ENCODE results near the gene KREMEN1. TPM values are rescaled to one million over a fixed set of nuclear protein-coding genes. Genes with fewer than 3 reads are reported as not detected.

Gene KREMEN1
- total RNA-seq, 1 experiment from 2014 or later = 5.8 TPM

DNA sequence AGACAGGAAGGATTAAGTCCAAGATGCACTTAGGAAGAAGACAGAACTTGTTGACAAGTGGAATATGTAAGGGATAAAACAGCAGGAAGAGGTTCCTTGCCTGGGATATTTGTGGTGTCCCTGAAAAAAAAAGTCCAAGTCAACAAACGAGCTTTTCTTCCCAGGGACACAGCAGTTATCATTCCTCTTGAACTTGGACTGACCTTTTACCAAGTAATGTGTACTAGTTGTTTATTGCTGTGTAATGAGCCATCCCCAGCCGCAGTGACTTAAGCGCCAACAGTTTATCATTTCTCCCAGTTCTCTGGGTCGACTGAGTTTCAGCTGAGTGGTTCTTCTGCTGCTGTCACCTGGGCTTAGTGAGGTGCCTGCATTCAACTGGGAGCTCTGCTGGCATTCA is 37.0 kb downstream of the KREMEN1 start:
- no peaks in the 10 kb centered on the region for H3K27me3 Mint-ChIP-seq (ENCODE audit: low read depth)
- H3K27ac Mint-ChIP-seq = no peak overlapping the region
- TF ChIP-seq OVOL2 (CRISPR knock-in tag; IDR thresholded peaks at IDR 0.05; ENCODE audit: borderline replicate concordance) = no peak
- TF ChIP-seq, protein P1, sequence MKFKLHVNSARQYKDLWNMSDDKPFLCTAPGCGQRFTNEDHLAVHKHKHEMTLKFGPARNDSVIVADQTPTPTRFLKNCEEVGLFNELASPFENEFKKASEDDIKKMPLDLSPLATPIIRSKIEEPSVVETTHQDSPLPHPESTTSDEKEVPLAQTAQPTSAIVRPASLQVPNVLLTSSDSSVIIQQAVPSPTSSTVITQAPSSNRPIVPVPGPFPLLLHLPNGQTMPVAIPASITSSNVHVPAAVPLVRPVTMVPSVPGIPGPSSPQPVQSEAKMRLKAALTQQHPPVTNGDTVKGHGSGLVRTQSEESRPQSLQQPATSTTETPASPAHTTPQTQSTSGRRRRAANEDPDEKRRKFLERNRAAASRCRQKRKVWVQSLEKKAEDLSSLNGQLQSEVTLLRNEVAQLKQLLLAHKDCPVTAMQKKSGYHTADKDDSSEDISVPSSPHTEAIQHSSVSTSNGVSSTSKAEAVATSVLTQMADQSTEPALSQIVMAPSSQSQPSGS (CRISPR knock-in tag; IDR thresholded peaks at IDR 0.05; ENCODE audit: borderline replicate concordance, low read depth) = no peak
- TF ChIP-seq, protein P2, sequence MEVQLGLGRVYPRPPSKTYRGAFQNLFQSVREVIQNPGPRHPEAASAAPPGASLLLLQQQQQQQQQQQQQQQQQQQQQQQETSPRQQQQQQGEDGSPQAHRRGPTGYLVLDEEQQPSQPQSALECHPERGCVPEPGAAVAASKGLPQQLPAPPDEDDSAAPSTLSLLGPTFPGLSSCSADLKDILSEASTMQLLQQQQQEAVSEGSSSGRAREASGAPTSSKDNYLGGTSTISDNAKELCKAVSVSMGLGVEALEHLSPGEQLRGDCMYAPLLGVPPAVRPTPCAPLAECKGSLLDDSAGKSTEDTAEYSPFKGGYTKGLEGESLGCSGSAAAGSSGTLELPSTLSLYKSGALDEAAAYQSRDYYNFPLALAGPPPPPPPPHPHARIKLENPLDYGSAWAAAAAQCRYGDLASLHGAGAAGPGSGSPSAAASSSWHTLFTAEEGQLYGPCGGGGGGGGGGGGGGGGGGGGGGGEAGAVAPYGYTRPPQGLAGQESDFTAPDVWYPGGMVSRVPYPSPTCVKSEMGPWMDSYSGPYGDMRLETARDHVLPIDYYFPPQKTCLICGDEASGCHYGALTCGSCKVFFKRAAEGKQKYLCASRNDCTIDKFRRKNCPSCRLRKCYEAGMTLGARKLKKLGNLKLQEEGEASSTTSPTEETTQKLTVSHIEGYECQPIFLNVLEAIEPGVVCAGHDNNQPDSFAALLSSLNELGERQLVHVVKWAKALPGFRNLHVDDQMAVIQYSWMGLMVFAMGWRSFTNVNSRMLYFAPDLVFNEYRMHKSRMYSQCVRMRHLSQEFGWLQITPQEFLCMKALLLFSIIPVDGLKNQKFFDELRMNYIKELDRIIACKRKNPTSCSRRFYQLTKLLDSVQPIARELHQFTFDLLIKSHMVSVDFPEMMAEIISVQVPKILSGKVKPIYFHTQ (CRISPR knock-in tag; IDR thresholded peaks at IDR 0.05) = no peak
- TF ChIP-seq MXD4 (CRISPR knock-in tag; IDR thresholded peaks at IDR 0.05; ENCODE audit: borderline replicate concordance) = no peak
- TF ChIP-seq, protein P3, sequence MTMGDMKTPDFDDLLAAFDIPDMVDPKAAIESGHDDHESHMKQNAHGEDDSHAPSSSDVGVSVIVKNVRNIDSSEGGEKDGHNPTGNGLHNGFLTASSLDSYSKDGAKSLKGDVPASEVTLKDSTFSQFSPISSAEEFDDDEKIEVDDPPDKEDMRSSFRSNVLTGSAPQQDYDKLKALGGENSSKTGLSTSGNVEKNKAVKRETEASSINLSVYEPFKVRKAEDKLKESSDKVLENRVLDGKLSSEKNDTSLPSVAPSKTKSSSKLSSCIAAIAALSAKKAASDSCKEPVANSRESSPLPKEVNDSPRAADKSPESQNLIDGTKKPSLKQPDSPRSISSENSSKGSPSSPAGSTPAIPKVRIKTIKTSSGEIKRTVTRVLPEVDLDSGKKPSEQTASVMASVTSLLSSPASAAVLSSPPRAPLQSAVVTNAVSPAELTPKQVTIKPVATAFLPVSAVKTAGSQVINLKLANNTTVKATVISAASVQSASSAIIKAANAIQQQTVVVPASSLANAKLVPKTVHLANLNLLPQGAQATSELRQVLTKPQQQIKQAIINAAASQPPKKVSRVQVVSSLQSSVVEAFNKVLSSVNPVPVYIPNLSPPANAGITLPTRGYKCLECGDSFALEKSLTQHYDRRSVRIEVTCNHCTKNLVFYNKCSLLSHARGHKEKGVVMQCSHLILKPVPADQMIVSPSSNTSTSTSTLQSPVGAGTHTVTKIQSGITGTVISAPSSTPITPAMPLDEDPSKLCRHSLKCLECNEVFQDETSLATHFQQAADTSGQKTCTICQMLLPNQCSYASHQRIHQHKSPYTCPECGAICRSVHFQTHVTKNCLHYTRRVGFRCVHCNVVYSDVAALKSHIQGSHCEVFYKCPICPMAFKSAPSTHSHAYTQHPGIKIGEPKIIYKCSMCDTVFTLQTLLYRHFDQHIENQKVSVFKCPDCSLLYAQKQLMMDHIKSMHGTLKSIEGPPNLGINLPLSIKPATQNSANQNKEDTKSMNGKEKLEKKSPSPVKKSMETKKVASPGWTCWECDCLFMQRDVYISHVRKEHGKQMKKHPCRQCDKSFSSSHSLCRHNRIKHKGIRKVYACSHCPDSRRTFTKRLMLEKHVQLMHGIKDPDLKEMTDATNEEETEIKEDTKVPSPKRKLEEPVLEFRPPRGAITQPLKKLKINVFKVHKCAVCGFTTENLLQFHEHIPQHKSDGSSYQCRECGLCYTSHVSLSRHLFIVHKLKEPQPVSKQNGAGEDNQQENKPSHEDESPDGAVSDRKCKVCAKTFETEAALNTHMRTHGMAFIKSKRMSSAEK (CRISPR knock-in tag; IDR thresholded peaks at IDR 0.05; ENCODE audit: borderline replicate concordance) = no peak
- ChIA-PET POLR2A (interaction anchor here (0.5 kb wide), 1 partner anchor 349 kb away, joined by 5 read pairs; no protein-coding TSS in a partner anchor), CTCF (interaction anchor here (4.3 kb wide), 1 partner anchor 44 kb away, joined by 27 read pairs; no protein-coding TSS in a partner anchor)
- DNase-seq (ENCODE audit: low spot score) = no peak
- no peak overlapping the region for H3K4me3 Mint-ChIP-seq
- H3K36me3 Mint-ChIP-seq = no peaks in the 10 kb centered on the region
- peaks cover 2% of the 10 kb centered on the region; the same call in 1 of the 2 replicates for H3K9me3 Mint-ChIP-seq
- peaks cover 3% of the 10 kb centered on the region; the same call in 1 of the 2 replicates for H3K4me1 Mint-ChIP-seq
- ATAC-seq = no peak

DNA sequence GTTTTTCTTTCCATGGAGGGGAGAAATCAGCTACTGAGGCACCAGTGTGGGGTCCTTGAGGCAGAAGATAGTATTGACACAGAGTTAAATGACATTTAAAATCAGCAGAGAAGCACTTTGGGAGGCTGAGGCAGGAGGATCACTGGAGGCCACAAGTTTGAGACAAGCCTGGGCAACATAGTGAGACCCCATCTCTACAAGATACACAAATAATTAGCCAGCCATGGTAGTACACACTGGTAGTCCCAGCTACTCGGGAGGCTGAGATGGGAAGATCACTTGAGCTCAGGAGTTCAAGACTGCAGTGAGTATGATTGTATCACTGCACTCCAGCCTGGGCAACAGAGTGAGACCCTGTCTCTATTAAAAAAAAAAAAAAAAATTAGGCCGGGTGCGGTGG is 38.1 kb downstream of the KREMEN1 start:
- CTCF ChIA-PET = interaction anchor here (0.7 to 4.3 kb wide), 5 partner anchors 31 to 91 kb away, joined by 3 to 27 read pairs (median 5); no protein-coding TSS in a partner anchor
- no peak overlapping the region for H3K27ac Mint-ChIP-seq
- H3K9me3 Mint-ChIP-seq = peaks cover 2% of the 10 kb centered on the region; the same call in 1 of the 2 replicates
- ATAC-seq = no peak
- no peak for DNase-seq (ENCODE audit: low spot score)
- H3K27me3 Mint-ChIP-seq (ENCODE audit: low read depth) = no peaks in the 10 kb centered on the region
- POLR2A ChIA-PET = interaction anchor here (1.2 kb wide), 1 partner anchor 228 kb away, joined by 11 read pairs; the partner anchor contains the start of gene ZNRF3
- H3K4me1 Mint-ChIP-seq = peaks cover 3% of the 10 kb centered on the region; the same call in 1 of the 2 replicates
- TF ChIP-seq GTF2I (CRISPR knock-in tag; conservative IDR thresholded peaks at IDR 0.05) (peak; percentile 44; the same call in 1 of the 2 replicates), RORB (CRISPR knock-in tag; IDR thresholded peaks at IDR 0.05) (no peak), ZNF121 (CRISPR knock-in tag; IDR thresholded peaks at IDR 0.05) (peak; percentile 93)
- TF ChIP-seq, protein P4, sequence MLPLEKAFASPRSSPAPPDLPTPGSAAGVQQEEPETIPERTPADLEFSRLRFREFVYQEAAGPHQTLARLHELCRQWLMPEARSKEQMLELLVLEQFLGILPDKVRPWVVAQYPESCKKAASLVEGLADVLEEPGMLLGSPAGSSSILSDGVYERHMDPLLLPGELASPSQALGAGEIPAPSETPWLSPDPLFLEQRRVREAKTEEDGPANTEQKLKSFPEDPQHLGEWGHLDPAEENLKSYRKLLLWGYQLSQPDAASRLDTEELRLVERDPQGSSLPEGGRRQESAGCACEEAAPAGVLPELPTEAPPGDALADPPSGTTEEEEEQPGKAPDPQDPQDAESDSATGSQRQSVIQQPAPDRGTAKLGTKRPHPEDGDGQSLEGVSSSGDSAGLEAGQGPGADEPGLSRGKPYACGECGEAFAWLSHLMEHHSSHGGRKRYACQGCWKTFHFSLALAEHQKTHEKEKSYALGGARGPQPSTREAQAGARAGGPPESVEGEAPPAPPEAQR (CRISPR knock-in tag; IDR thresholded peaks at IDR 0.05) = no peak
- TF ChIP-seq, protein P5, sequence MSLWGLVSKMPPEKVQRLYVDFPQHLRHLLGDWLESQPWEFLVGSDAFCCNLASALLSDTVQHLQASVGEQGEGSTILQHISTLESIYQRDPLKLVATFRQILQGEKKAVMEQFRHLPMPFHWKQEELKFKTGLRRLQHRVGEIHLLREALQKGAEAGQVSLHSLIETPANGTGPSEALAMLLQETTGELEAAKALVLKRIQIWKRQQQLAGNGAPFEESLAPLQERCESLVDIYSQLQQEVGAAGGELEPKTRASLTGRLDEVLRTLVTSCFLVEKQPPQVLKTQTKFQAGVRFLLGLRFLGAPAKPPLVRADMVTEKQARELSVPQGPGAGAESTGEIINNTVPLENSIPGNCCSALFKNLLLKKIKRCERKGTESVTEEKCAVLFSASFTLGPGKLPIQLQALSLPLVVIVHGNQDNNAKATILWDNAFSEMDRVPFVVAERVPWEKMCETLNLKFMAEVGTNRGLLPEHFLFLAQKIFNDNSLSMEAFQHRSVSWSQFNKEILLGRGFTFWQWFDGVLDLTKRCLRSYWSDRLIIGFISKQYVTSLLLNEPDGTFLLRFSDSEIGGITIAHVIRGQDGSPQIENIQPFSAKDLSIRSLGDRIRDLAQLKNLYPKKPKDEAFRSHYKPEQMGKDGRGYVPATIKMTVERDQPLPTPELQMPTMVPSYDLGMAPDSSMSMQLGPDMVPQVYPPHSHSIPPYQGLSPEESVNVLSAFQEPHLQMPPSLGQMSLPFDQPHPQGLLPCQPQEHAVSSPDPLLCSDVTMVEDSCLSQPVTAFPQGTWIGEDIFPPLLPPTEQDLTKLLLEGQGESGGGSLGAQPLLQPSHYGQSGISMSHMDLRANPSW (CRISPR knock-in tag; conservative IDR thresholded peaks at IDR 0.05; ENCODE audit: low read depth) = no peak
- TF ChIP-seq, protein P6, sequence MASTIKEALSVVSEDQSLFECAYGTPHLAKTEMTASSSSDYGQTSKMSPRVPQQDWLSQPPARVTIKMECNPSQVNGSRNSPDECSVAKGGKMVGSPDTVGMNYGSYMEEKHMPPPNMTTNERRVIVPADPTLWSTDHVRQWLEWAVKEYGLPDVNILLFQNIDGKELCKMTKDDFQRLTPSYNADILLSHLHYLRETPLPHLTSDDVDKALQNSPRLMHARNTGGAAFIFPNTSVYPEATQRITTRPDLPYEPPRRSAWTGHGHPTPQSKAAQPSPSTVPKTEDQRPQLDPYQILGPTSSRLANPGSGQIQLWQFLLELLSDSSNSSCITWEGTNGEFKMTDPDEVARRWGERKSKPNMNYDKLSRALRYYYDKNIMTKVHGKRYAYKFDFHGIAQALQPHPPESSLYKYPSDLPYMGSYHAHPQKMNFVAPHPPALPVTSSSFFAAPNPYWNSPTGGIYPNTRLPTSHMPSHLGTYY (CRISPR knock-in tag; IDR thresholded peaks at IDR 0.05) = no peak
- no peak overlapping the region for H3K4me3 Mint-ChIP-seq
- H3K36me3 Mint-ChIP-seq = no peaks in the 10 kb centered on the region

All from WTC11 (cell line).